Tibial nerve (tissue), 4 donors: Measurements from ENCODE around the gene EDDM13. TPM values are rescaled to one million over a fixed set of nuclear protein-coding genes. Genes with fewer than 3 reads are reported as not detected.

Source experiments
- DNase-seq, 2 donors: peaks; one replicate each; pipeline ENCODE4 v3.0.0-alpha.2; 2019; ENCODE audit warnings: low spot score in 2 of 2
- H3K27ac ChIP-seq, 4 donors: fragments of 200-600 bp; sonication (generic) in 3 of 4; one replicate each; pipeline ENCODE4 v1.5.1; 2017 to 2019; ENCODE audit warnings: mild to moderate bottlenecking in 1 of 4
- H3K27me3 ChIP-seq, 2 donors: fragments of 200-600 bp; sonication (generic) in 1 of 2; one replicate each; pipeline versions ENCODE4 v1.5.1 to v1.6.0; 2017 to 2019
- H3K36me3 ChIP-seq, 3 donors: fragments of 200-600 bp; sonication (generic); one replicate each; pipeline ENCODE4 v1.5.1; 2018 to 2019
- H3K4me1 ChIP-seq, 4 donors: fragments of 200-600 bp; sonication (generic) in 3 of 4; one replicate each; pipeline ENCODE4 v1.5.1; 2017 to 2019
- H3K4me3 ChIP-seq, 4 donors: fragments of 200-600 bp; sonication (generic) in 3 of 4; one replicate each; pipeline ENCODE4 v1.5.1; 2017 to 2019; ENCODE audit warnings: mild to moderate bottlenecking in 1 of 4, moderate library complexity in 1 of 4
- H3K9me3 ChIP-seq, 4 donors: fragments of 200-600 bp; sonication (generic) in 3 of 4; one replicate each; pipeline ENCODE4 v1.5.1; 2017 to 2019
- CTCF ChIP-seq, 5 experiments: fragments of 200-600 bp in 3 of 5; fragments of 450-650 bp in 2 of 5; sonication (generic) in 3 of 5; IDR thresholded peaks; one replicate each; pipeline ENCODE4 v1.5.1; 2016 to 2019; ENCODE audit warnings: antibody characterized with exemption in 5 of 5, mild to moderate bottlenecking in 3 of 5, moderate library complexity in 2 of 5
- EP300 ChIP-seq, 2 donors: sonication (generic); formaldehyde crosslinking; IDR thresholded peaks; one replicate each; pipeline ENCODE4 v1.6.1; 2017; ENCODE audit warnings: antibody characterized with exemption in 2 of 2, mild to moderate bottlenecking in 1 of 2
- POLR2A ChIP-seq, 2 donors: fragments of 450-650 bp; IDR thresholded peaks; one replicate each; pipeline ENCODE4 v1.6.1; 2017; ENCODE audit warnings: antibody characterized with exemption in 2 of 2, mild to moderate bottlenecking in 2 of 2, moderate library complexity in 2 of 2
- WGBS, 2 donors: methylation state at CpG; one replicate each; pipeline ENCODE4 v1.1.5; 2018; 5-methylcytosine and 5-hydroxymethylcytosine counted together
- total RNA-seq, 4 donors: library from RNA; depleted of rRNA; stranded (reverse); fragments of >200 nt; gene quantifications; one replicate each; pipeline ENCODE4 v1.1.0, GENCODE V29; 2016

The EDDM13 gene
- total RNA-seq, 4 donors from 2014 or later, result not detected

- WGBS, 2 donors, result 30 to 46% methylated on average over 4 of the region's 4 CpGs
- H3K36me3 ChIP-seq, result peaks cover 0 to 83% (median 0%) of the 10 kb centered on the region in 3 donors
- TF ChIP-seq POLR2A (IDR thresholded peaks at IDR 0.05) (no peak), EP300 (IDR thresholded peaks at IDR 0.05) (peak in 1 of 2 donors; percentile 31)
- H3K4me3 ChIP-seq, result no peak overlapping the region
- peak overlapping the region in 1 of 4 donors; percentile 38 for H3K27ac ChIP-seq
- DNase-seq, result no peak
- H3K4me1 ChIP-seq, result no peaks in the 10 kb centered on the region
- H3K9me3 ChIP-seq, result peaks cover 0 to 5% (median 0%) of the 10 kb centered on the region in 4 donors
- H3K27me3 ChIP-seq, result no peaks in the 10 kb centered on the region
Measured at GRCh38 chr19:56294549-56294948, 22.0 kb downstream of the EDDM13 start.

GRCh38 chr19:56295531-56296455, 23.2 kb downstream of the EDDM13 start:
- Histone ChIP-seq H3K36me3 (peaks cover 0 to 76% (median 0%) of the 10 kb centered on the region in 3 donors), H3K27me3 (no peaks in the 10 kb centered on the region), H3K4me3 (no peak overlapping the region), H3K9me3 (peaks cover 0 to 5% (median 0%) of the 10 kb centered on the region in 4 donors), H3K27ac (peak overlapping the region in 1 of 4 donors; percentile 38), H3K4me1 (no peaks in the 10 kb centered on the region)
- no peak for TF ChIP-seq CTCF (IDR thresholded peaks at IDR 0.05)
- TF ChIP-seq EP300 (IDR thresholded peaks at IDR 0.05), result no peak
- no peak for TF ChIP-seq POLR2A (IDR thresholded peaks at IDR 0.05)
- 91 to 92% methylated on average over 22 of the region's 22 CpGs for WGBS, 2 donors
- no peak for DNase-seq

- TF ChIP-seq EP300 (IDR thresholded peaks at IDR 0.05) (no peak), CTCF (IDR thresholded peaks at IDR 0.05) (no peak), POLR2A (IDR thresholded peaks at IDR 0.05) (no peak)
- H3K27ac ChIP-seq, result no peak overlapping the region
- H3K9me3 ChIP-seq, result peaks cover 0 to 5% (median 0%) of the 10 kb centered on the region in 4 donors
- WGBS, 2 donors, result 92 to 94% methylated on average over 3 of the region's 3 CpGs
- no peak overlapping the region for H3K4me3 ChIP-seq
- H3K27me3 ChIP-seq, result no peaks in the 10 kb centered on the region
- H3K36me3 ChIP-seq, result peaks cover 0 to 77% (median 0%) of the 10 kb centered on the region in 3 donors
- H3K4me1 ChIP-seq, result no peaks in the 10 kb centered on the region
- no peak for DNase-seq
Measured at GRCh38 chr19:56297010-56297409, 24.5 kb downstream of the EDDM13 start.

GRCh38 chr19:56299688-56300087, 27.1 kb downstream of the EDDM13 start:
- Histone ChIP-seq H3K9me3 (no peaks in the 10 kb centered on the region), H3K4me3 (no peak overlapping the region), H3K27ac (no peak overlapping the region), H3K36me3 (peaks cover 0 to 75% (median 0%) of the 10 kb centered on the region in 3 donors), H3K27me3 (no peaks in the 10 kb centered on the region), H3K4me1 (no peaks in the 10 kb centered on the region)
- 89% methylated on average over 3 of the region's 3 CpGs for WGBS, 2 donors
- no peak for DNase-seq
- TF ChIP-seq EP300 (IDR thresholded peaks at IDR 0.05) (no peak), CTCF (IDR thresholded peaks at IDR 0.05) (no peak), POLR2A (IDR thresholded peaks at IDR 0.05) (no peak)

DNA sequence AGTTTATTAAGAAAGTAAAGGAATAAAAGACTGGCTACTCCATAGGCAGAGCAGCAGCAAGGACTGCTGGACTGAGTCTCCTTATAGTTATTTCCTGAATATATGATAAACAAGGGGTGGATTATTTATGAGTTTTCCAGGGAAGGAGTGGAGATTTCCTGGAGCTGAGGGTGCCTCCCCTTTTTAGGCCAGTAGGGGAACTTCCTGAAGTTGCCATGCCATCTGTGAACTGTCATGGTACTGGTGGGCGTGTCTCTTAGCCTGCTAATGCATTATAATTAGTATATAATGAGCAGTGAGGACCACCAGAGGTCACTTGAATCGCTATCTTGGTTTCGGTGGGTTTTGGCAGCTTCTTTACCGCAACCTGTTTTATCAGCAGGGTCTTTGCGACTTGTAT, 28.6 kb downstream of the EDDM13 start:
- H3K4me3 ChIP-seq, result no peak overlapping the region
- H3K9me3 ChIP-seq, result no peaks in the 10 kb centered on the region
- H3K4me1 ChIP-seq, result no peaks in the 10 kb centered on the region
- WGBS, 2 donors, result 71 to 75% methylated on average over 5 of the region's 5 CpGs
- H3K36me3 ChIP-seq, result peaks cover 0 to 74% (median 0%) of the 10 kb centered on the region in 3 donors
- no peak for DNase-seq
- no peaks in the 10 kb centered on the region for H3K27me3 ChIP-seq
- H3K27ac ChIP-seq, result no peak overlapping the region
- TF ChIP-seq EP300 (IDR thresholded peaks at IDR 0.05) (no peak), POLR2A (IDR thresholded peaks at IDR 0.05) (no peak), CTCF (IDR thresholded peaks at IDR 0.05) (no peak)
